AG04449 (cell line): Measurements from ENCODE around the gene MCM9.

Experiments used
- CTCF ChIA-PET: fragments of 350-600 bp; formaldehyde crosslinking; extraction: SDS; loops from one replicate; lab custom pipeline; 2021; ENCODE audit warnings: antibody characterized with exemption; lab: Yijun Ruan, JAX
- POLR2A ChIA-PET: fragments of 400-600, 350-600 bp; formaldehyde crosslinking; extraction: SDS; loops from one replicate; lab custom pipeline; 2020; ENCODE audit warnings: antibody characterized with exemption, inconsistent platforms; lab: Yijun Ruan, JAX
- DNase-seq: peaks from one replicate; pipeline ENCODE4 v3.0.0-alpha.2; 2010; ENCODE audit warnings: low read depth, low spot score
- H3K4me3 ChIP-seq: 2 replicates; pipeline ENCODE4 v1.5.1; 2011; ENCODE audit warnings: low read depth, mild to moderate bottlenecking, control low read depth, low read length
- TF ChIP-seq, protein P1 (sequence below): IDR thresholded peaks from one replicate; pipeline ENCODE4 v1.5.1; 2011; ENCODE audit warnings: mild to moderate bottlenecking, moderate library complexity, low read length, control low read depth, inconsistent platforms; ENCODE audit not compliant: insufficient read depth; ENCODE audit errors: missing control alignments

The MCM9 gene

GRCh38 chr6:118864341-118865099 is 70.4 kb downstream of the MCM9 start:
- TF ChIP-seq, protein P1, sequence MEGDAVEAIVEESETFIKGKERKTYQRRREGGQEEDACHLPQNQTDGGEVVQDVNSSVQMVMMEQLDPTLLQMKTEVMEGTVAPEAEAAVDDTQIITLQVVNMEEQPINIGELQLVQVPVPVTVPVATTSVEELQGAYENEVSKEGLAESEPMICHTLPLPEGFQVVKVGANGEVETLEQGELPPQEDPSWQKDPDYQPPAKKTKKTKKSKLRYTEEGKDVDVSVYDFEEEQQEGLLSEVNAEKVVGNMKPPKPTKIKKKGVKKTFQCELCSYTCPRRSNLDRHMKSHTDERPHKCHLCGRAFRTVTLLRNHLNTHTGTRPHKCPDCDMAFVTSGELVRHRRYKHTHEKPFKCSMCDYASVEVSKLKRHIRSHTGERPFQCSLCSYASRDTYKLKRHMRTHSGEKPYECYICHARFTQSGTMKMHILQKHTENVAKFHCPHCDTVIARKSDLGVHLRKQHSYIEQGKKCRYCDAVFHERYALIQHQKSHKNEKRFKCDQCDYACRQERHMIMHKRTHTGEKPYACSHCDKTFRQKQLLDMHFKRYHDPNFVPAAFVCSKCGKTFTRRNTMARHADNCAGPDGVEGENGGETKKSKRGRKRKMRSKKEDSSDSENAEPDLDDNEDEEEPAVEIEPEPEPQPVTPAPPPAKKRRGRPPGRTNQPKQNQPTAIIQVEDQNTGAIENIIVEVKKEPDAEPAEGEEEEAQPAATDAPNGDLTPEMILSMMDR = no peak

DNA sequence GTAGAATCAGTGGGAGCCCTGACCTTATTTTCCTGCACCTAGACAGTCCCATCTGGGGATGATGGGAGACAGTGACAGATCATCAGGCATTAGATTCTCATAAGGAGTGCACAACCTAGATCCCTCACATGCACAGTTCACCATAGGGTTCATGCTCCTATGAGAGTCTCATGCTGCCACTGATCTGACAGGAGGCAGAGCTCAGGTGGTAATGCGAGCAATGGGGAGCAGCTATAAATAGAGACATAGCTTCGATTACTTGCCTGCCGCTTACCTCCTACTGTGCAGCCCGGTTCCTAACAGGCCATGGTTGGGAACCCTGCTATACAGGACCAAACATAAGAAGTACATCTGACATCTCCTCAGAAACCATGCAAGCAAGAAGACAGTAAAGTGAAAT is 72.5 kb downstream of the MCM9 start:
- no peak for DNase-seq
- TF ChIP-seq, protein P1 = no peak
- no peak overlapping the region for H3K4me3 ChIP-seq
- CTCF ChIA-PET = no interaction called here
- POLR2A ChIA-PET = no interaction called here

More at GRCh38 chr6:118864341-118865099, 70.4 kb downstream of the MCM9 start:
- H3K4me3 ChIP-seq = no peak overlapping the region
- CTCF ChIA-PET = interaction anchor here (1.7 kb wide), 1 partner anchor 30 kb away, joined by 4 read pairs; the partner anchor contains the start of gene ASF1A
- no peak for DNase-seq
- POLR2A ChIA-PET = interaction anchor here (0.6 kb wide), 1 partner anchor 62 kb away, joined by 3 read pairs; no protein-coding TSS in a partner anchor

DNA sequence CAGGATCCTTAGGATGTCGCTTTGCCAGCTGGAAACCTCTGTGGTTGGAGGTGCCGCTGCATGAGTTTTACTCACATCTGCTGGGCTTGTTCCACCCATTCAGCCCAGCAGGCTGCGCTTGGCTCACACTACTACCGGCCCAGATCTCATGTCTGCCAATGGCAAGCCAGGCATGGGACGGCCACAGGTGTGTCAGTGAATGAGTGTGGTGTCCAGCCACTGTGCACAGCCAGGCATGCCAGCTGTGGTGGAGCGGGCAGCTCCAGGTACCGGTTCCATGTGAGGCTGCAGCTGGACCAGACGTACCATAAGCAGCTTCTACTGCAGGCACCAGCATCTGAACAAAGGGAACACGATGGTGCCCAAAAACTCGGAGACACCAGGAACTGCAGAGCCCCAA is 74.1 kb downstream of the MCM9 start:
- TF ChIP-seq, protein P1 = no peak
- no peak for DNase-seq
- POLR2A ChIA-PET = no interaction called here
- H3K4me3 ChIP-seq = no peak overlapping the region
- CTCF ChIA-PET = interaction anchor here (1.3 to 1.7 kb wide), 2 partner anchors 11 to 15 kb away, joined by 3 read pairs; no protein-coding TSS in a partner anchor

DNA sequence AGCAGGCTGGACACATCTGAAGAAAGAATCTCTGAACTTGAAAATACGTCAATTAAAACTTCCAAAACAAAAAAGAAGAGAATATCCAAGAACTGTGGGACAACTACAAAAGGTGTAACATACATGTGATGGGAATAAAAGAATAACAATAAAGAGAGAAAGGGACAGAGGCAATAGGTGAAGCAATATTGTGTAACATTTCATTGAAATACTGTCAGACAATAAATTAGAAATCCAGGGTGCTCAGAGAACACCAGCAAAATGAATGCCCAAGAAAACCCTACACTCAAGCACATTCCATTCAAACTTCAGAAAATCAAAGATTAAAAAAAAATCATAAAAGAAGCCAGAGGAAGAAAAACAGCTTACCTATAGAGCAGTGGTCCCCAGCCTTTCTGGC is 74.6 kb downstream of the MCM9 start:
- ChIA-PET CTCF (interaction anchor here (1.3 to 1.7 kb wide), 2 partner anchors 10 to 15 kb away, joined by 3 read pairs; no protein-coding TSS in a partner anchor), POLR2A (no interaction called here)
- TF ChIP-seq, protein P1 = no peak
- no peak overlapping the region for H3K4me3 ChIP-seq
- DNase-seq = no peak

GRCh38 chr6:118859517-118860064 is 75.4 kb downstream of the MCM9 start:
- ChIA-PET CTCF (no interaction called here), POLR2A (no interaction called here)
- no peak for DNase-seq
- no peak overlapping the region for H3K4me3 ChIP-seq
- TF ChIP-seq, protein P1 = no peak

DNA sequence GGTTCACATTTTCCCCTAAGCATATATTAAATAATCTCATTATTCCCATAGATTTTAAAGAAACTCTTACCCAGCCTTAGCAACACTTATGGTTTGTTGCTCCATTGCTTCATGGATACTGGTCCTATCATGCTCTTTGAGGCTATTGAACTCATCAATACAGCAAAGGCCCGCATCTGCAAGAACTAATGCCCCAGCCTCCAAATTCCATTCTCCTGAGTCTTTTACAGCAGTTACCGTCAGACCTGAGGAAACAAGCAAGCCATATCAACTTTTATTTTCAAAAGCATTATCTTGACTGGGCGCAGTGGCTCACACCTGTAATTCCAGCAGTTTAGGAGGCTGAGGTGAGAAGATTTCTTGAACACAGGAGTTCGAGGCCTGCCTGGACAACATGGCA is 78.7 kb downstream of the MCM9 start:
- H3K4me3 ChIP-seq = no peak overlapping the region
- CTCF ChIA-PET = interaction anchor here (1.5 kb wide), 1 partner anchor 150 kb away, joined by 3 read pairs; no protein-coding TSS in a partner anchor
- TF ChIP-seq, protein P1 = no peak
- POLR2A ChIA-PET = no interaction called here
- no peak for DNase-seq
